HFFc6 (cell line): Measurements from ENCODE around the gene PIM2. TPM values are rescaled to one million over a fixed set of nuclear protein-coding genes. Genes with fewer than 3 reads are reported as not detected.
A peak's percentile ranks its signal among the peaks of the same experiment; 100 is the strongest.

ENCODE experiments used
- DNase-seq: peaks from one replicate; pipeline ENCODE4 v3.0.0-alpha.2; 2018
- H3K27ac Mint-ChIP-seq: 2 replicates; pipeline ENCODE4 v1.8.0; 2020; ENCODE audit warnings: mild to moderate bottlenecking, mixed read lengths
- H3K27me3 Mint-ChIP-seq: 2 replicates; pipeline ENCODE4 v1.8.0; 2021; ENCODE audit warnings: mild to moderate bottlenecking, moderate library complexity, mixed read lengths; ENCODE audit not compliant: insufficient read depth
- H3K36me3 Mint-ChIP-seq: 2 replicates; pipeline ENCODE4 v1.8.0; 2021; ENCODE audit warnings: low read depth, mixed read lengths
- H3K4me1 Mint-ChIP-seq: 2 replicates; pipeline ENCODE4 v1.8.0; 2020; ENCODE audit warnings: low read depth, mixed read lengths
- H3K4me3 Mint-ChIP-seq: 2 replicates; pipeline ENCODE4 v1.8.0; 2020; ENCODE audit warnings: mild to moderate bottlenecking, moderate library complexity, mixed read lengths
- H3K9me3 Mint-ChIP-seq: 2 replicates; pipeline ENCODE4 v1.8.0; 2020; ENCODE audit warnings: mild to moderate bottlenecking, mixed read lengths
- CTCF ChIP-seq: fragments of 200-600 bp; sonication (generic); IDR thresholded peaks from 2 replicates; pipeline ENCODE4 v1.5.0; 2021; ENCODE audit warnings: antibody characterized with exemption, mild to moderate bottlenecking
- total RNA-seq, 6 experiments: library from RNA; stranded (reverse); fragmentation: NEBNext Ultra II Directional; extraction: Animal tissue kit (Norgen Biotek cat#: 25700); gene quantifications; 2 replicates in 1 of 6; 3 replicates in 5 of 6; pipeline ENCODE4 v1.2.3, GENCODE V29; 2021

Gene PIM2
- total RNA-seq, 6 experiments from 2014 or later: 5.8 to 7.5 (median 6.5) TPM

- no peak for TF ChIP-seq CTCF
- Mint-ChIP-seq H3K9me3 (no peaks in the 10 kb centered on the region), H3K27me3 (no peaks in the 10 kb centered on the region; the same call in 1 of the 2 replicates), H3K36me3 (peaks cover 11% of the 10 kb centered on the region), H3K27ac (no peak overlapping the region; the same call in 1 of the 2 replicates), H3K4me1 (peaks cover 28% of the 10 kb centered on the region), H3K4me3 (no peak overlapping the region)
- DNase-seq: no peak
Measured at GRCh38 chrX:48914593-48915493, 4.0 kb downstream of the PIM2 start.

- Mint-ChIP-seq H3K36me3 (peaks cover 11% of the 10 kb centered on the region), H3K27me3 (no peaks in the 10 kb centered on the region; the same call in 1 of the 2 replicates), H3K9me3 (no peaks in the 10 kb centered on the region), H3K27ac (no peak overlapping the region), H3K4me1 (peaks cover 22% of the 10 kb centered on the region), H3K4me3 (no peak overlapping the region)
- DNase-seq: no peak
- TF ChIP-seq CTCF: no peak
Measured at GRCh38 chrX:48913605-48914366, 5.0 kb downstream of the PIM2 start.

- DNase-seq: peak; percentile 66
- Mint-ChIP-seq H3K27me3 (no peaks in the 10 kb centered on the region), H3K27ac (peak within 1 kb of the TSS; percentile 96), H3K9me3 (no peaks in the 10 kb centered on the region), H3K4me1 (peaks cover 9% of the 10 kb centered on the region), H3K4me3 (peak within 1 kb of the TSS; percentile 96), H3K36me3 (peaks cover 11% of the 10 kb centered on the region)
- no peak for TF ChIP-seq CTCF
Measured at GRCh38 chrX:48911412-48912182, 7.2 kb downstream of the PIM2 start, which contains the start of gene SLC35A2. Gene SLC35A2 (minus strand): TSS chrX:48911646. CDS start chrX:48911636, 10 bp downstream.

GRCh38 chrX:48910926-48911411 lies 7.9 kb downstream of the PIM2 start:
- H3K4me3 Mint-ChIP-seq: peak overlapping the region; percentile 96

More at GRCh38 chrX:48910926-48911411, 7.9 kb downstream of the PIM2 start:
- Mint-ChIP-seq H3K4me1 (peaks cover 9% of the 10 kb centered on the region), H3K27me3 (no peaks in the 10 kb centered on the region), H3K9me3 (no peaks in the 10 kb centered on the region), H3K27ac (peak overlapping the region; percentile 96), H3K36me3 (peaks cover 11% of the 10 kb centered on the region)
- TF ChIP-seq CTCF: no peak
- DNase-seq: no peak
